HepG2 (cell line): ENCODE results near the gene PIGV. TPM values are rescaled to one million over a fixed set of nuclear protein-coding genes. Genes with fewer than 3 reads are reported as not detected.

ENCODE experiments used
- ARHGAP35 ChIP-seq: sonication (generic); formaldehyde crosslinking; IDR thresholded peaks from 2 replicates; pipeline ENCODE4 v1.9.0; 2022; ENCODE audit warnings: mild to moderate bottlenecking, inconsistent platforms, moderate library complexity, missing genetic modification reagents, borderline replicate concordance
- ELF4 ChIP-seq: sonication (generic); formaldehyde crosslinking; IDR thresholded peaks from 2 replicates; pipeline ENCODE4 v1.5.0; 2020; ENCODE audit warnings: missing genetic modification reagents, mild to moderate bottlenecking, moderate library complexity, borderline replicate concordance
- FOXK1 ChIP-seq: sonication (generic); formaldehyde crosslinking; IDR thresholded peaks from 2 replicates; pipeline ENCODE4 v1.4.0; 2020; ENCODE audit warnings: low read depth, missing genetic modification reagents, borderline replicate concordance
- GLMP ChIP-seq: sonication (generic); formaldehyde crosslinking; IDR thresholded peaks from 2 replicates; pipeline ENCODE4 v1.9.0; 2021; ENCODE audit warnings: missing genetic modification reagents, mild to moderate bottlenecking, borderline replicate concordance
- HINFP ChIP-seq: sonication (generic); formaldehyde crosslinking; IDR thresholded peaks from 2 replicates; pipeline ENCODE4 v1.4.0; 2020; ENCODE audit warnings: low read depth, mild to moderate bottlenecking, missing genetic modification reagents
- IKZF4 ChIP-seq: sonication (generic); formaldehyde crosslinking; IDR thresholded peaks from 2 replicates; pipeline ENCODE4 v1.5.1; 2020; ENCODE audit warnings: borderline replicate concordance, mild to moderate bottlenecking, low read depth, missing genetic modification reagents; ENCODE audit errors: not compliant biosample characterization
- MBD4 ChIP-seq: IDR thresholded peaks from 2 replicates; pipeline ENCODE4 v1.6.1; 2012; ENCODE audit warnings: low read length, inconsistent platforms, borderline replicate concordance
- NCOR1 ChIP-seq: fragments of 200-600 bp; sonication (generic); IDR thresholded peaks from 2 replicates; pipeline ENCODE4 v1.7.0; 2017; ENCODE audit warnings: antibody characterized with exemption, low read length, borderline replicate concordance
- NKX3-1 ChIP-seq: sonication (generic); formaldehyde crosslinking; IDR thresholded peaks from 2 replicates; pipeline ENCODE4 v1.5.0; 2020; ENCODE audit warnings: missing genetic modification reagents
- PRPF4 ChIP-seq: fragments of 200-400 bp; formaldehyde crosslinking; IDR thresholded peaks from 2 replicates; pipeline ENCODE4 v1.6.1; 2016; ENCODE audit warnings: low read length, low read depth; ENCODE audit not compliant: poor library complexity, severe bottlenecking
- REL ChIP-seq: sonication (generic); formaldehyde crosslinking; conservative IDR thresholded peaks from 2 replicates; pipeline ENCODE4 v1.8.0; 2022; ENCODE audit warnings: mild to moderate bottlenecking, missing genetic modification reagents, moderate library complexity
- RXRA ChIP-seq: sonication (generic); formaldehyde crosslinking; IDR thresholded peaks from 2 replicates; pipeline ENCODE4 v1.5.1; 2020; ENCODE audit warnings: missing genetic modification reagents
- RXRB ChIP-seq: IDR thresholded peaks from 2 replicates; pipeline ENCODE4 v1.6.1; 2016; ENCODE audit warnings: borderline replicate concordance, missing genetic modification reagents, missing compliant biosample characterization
- THAP11 ChIP-seq: IDR thresholded peaks from 2 replicates; pipeline ENCODE4 v1.6.1; 2016; ENCODE audit warnings: missing biosample characterization, missing genetic modification reagents
- ZBTB25 ChIP-seq: IDR thresholded peaks from 2 replicates; pipeline ENCODE4 v1.6.1; 2018; ENCODE audit warnings: missing genetic modification reagents
- ZBTB44 ChIP-seq: sonication (generic); formaldehyde crosslinking; IDR thresholded peaks from 2 replicates; pipeline ENCODE4 v1.4.0; 2020; ENCODE audit warnings: missing genetic modification reagents
- ZNF232 ChIP-seq: sonication (generic); formaldehyde crosslinking; IDR thresholded peaks from 2 replicates; pipeline ENCODE4 v1.4.0; 2020; ENCODE audit warnings: missing genetic modification reagents, borderline replicate concordance
- ZNF264 ChIP-seq: sonication (generic); formaldehyde crosslinking; IDR thresholded peaks from 2 replicates; pipeline ENCODE4 v1.4.0; 2020; ENCODE audit warnings: missing genetic modification reagents
- ZNF326 ChIP-seq: sonication (generic); formaldehyde crosslinking; IDR thresholded peaks from 2 replicates; pipeline ENCODE4 v1.4.0; 2020; ENCODE audit warnings: missing genetic modification reagents, borderline replicate concordance
- ZNF382 ChIP-seq: sonication (generic); formaldehyde crosslinking; IDR thresholded peaks from 2 replicates; pipeline ENCODE4 v1.5.0; 2020; ENCODE audit warnings: missing genetic modification reagents, mild to moderate bottlenecking, borderline replicate concordance
- ZNF451 ChIP-seq: sonication (generic); formaldehyde crosslinking; IDR thresholded peaks from 2 replicates; pipeline ENCODE4 v1.5.0; 2020; ENCODE audit warnings: mild to moderate bottlenecking, missing genetic modification reagents
- ZNF775 ChIP-seq: sonication (generic); formaldehyde crosslinking; IDR thresholded peaks from 2 replicates; pipeline ENCODE4 v1.4.0; 2020; ENCODE audit warnings: missing genetic modification reagents, mild to moderate bottlenecking, moderate library complexity, borderline replicate concordance
- polyA plus RNA-seq, 8 experiments: library from polyadenylated mRNA; depleted of rRNA in 3 of 8; stranded (reverse) in 7 of 8; unstranded in 1 of 8; fragments of >200 nt; fragmentation: Illumina TruSeq in 4 of 8; extraction: Trizol in 4 of 8; gene quantifications; 2 replicates each; pipeline versions ENCODE4 v1.2.1 to v1.2.3, GENCODE V29; 2011 to 2016; ENCODE audit warnings: low read depth in 4 of 8, missing spikeins in 1 of 8, mixed read lengths in 1 of 8; ENCODE audit not compliant: insufficient read depth in 1 of 8
- total RNA-seq, 5 experiments: library from RNA; depleted of rRNA; stranded (reverse); fragments of >200 nt; fragmentation: Illumina TruSeq; extraction: Trizol; gene quantifications; 2 replicates each; pipeline ENCODE4 v1.2.3, GENCODE V29; 2016; ENCODE audit warnings: low read depth in 1 of 5
- TF ChIP-seq, protein P1 (sequence below): sonication (generic); formaldehyde crosslinking; IDR thresholded peaks from 2 replicates; pipeline ENCODE4 v1.5.0; 2020; ENCODE audit warnings: missing genetic modification reagents

PIGV gene
- total and polyA plus RNA-seq, 2 of the 13 experiments (the other 11 are each of a cell fraction or from before 2014, with no cell fraction given) = 13.5 to 22.7 TPM

DNA sequence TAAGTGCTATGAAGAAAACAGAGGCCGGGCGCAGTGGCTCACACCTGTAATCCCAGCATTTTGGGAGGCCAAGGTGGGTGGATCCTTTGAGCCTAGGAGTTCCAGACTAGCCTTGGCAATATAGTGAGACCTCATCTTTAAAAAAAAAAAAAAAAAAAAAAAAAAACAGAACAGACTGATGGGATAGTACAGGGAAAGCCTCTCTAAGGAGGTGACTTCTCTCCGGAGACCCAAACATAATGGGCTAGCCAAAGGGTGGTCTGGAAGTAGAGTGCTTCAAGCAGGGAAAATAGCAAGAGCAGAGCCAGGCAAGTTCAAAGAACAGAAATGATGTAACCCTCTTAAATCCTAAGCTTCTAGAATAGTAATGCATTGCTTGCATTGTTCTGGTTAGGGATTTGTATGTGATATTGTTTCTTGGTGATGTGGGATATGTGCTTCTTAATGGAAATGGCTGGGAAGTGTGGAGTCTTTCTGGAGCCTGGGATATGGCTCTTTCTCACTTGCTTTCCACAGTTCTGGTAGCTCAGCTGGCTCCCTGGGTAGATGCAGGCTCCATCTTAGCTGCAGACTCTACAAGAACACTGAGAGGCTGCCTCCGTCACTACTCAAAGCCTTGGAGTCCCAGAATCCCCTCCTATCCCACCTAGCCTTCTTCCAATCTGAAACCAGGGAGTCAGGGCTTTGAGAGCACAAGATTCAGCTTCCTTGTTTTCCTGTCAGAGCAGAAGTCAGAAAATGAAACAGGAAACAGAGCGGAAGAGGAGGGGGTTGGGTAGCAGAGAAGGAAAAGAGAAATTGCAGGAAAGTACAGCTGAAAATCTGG is 1.9 kb upstream of the PIGV start (continued):
- TF ChIP-seq ARHGAP35 (CRISPR knock-in tag) = no peak
- no peak for TF ChIP-seq NCOR1
- TF ChIP-seq ZBTB44 = no peak
- TF ChIP-seq ZNF382 (CRISPR knock-in tag) = no peak
- no peak for TF ChIP-seq IKZF4 (CRISPR knock-in tag)
- no peak for TF ChIP-seq HINFP (CRISPR knock-in tag)
- TF ChIP-seq ELF4 = no peak
- peak; percentile 51; the same call in 1 of the 2 replicates for TF ChIP-seq REL (CRISPR knock-in tag)
- TF ChIP-seq PRPF4 = peak; percentile 38
- no peak for TF ChIP-seq MBD4
- TF ChIP-seq RXRA (CRISPR knock-in tag) = no peak
- no peak for TF ChIP-seq ZNF326 (CRISPR knock-in tag)
- no peak for TF ChIP-seq ZNF775 (CRISPR knock-in tag)
- TF ChIP-seq ZBTB25 (CRISPR knock-in tag) = no peak
- no peak for TF ChIP-seq NKX3-1
- no peak for TF ChIP-seq ZNF451 (CRISPR knock-in tag)
- TF ChIP-seq THAP11 (CRISPR knock-in tag) = no peak
- TF ChIP-seq FOXK1 (CRISPR knock-in tag) = no peak; the same call in 1 of the 2 replicates
- peak; percentile 34; the same call in 1 of the 2 replicates for TF ChIP-seq RXRB (CRISPR knock-in tag)
- no peak for TF ChIP-seq GLMP (CRISPR knock-in tag)
- TF ChIP-seq ZNF232 = no peak
- no peak for TF ChIP-seq ZNF264
- TF ChIP-seq, protein P1, sequence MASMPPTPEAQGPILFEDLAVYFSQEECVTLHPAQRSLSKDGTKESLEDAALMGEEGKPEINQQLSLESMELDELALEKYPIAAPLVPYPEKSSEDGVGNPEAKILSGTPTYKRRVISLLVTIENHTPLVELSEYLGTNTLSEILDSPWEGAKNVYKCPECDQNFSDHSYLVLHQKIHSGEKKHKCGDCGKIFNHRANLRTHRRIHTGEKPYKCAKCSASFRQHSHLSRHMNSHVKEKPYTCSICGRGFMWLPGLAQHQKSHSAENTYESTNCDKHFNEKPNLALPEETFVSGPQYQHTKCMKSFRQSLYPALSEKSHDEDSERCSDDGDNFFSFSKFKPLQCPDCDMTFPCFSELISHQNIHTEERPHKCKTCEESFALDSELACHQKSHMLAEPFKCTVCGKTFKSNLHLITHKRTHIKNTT = no peak
